H1 (cell line): ENCODE measurements around the gene HDGFL3. TPM values are rescaled to one million over a fixed set of nuclear protein-coding genes. Genes with fewer than 3 reads are reported as not detected.
A peak's percentile ranks its signal among the peaks of the same experiment; 100 is the strongest.

Experiments used
- CTCF ChIA-PET: fragments of 300-600 bp; sonication (Branson Sonifier 250); formaldehyde crosslinking; loops from one replicate; lab custom pipeline; 2021; ENCODE audit not compliant: partially characterized antibody; lab: Charles Lee
- POLR2A ChIA-PET: fragments of 300-600 bp; sonication (Branson Sonifier 250); formaldehyde crosslinking; loops from one replicate; lab custom pipeline; 2021; ENCODE audit warnings: inconsistent platforms; ENCODE audit not compliant: partially characterized antibody; lab: Charles Lee
- DNase-seq, 2 experiments: peaks; one replicate each; pipeline versions ENCODE4 v3.0.0 to v3.0.0-alpha.2; 2010 to 2022; ENCODE audit warnings: low spot score in 2 of 2, low read depth in 1 of 2, mixed read lengths in 1 of 2
- FAIRE-seq: peaks from 2 replicates; lab custom pipeline; 2011; peaks lifted over from hg19 to GRCh38; lab: Jason Lieb, UNC
- H2AFZ ChIP-seq: 2 replicates; pipeline ENCODE4 v1.8.1; 2012; ENCODE audit warnings: low read length, inconsistent platforms
- H2AK5ac ChIP-seq: 2 replicates; pipeline ENCODE4 v1.6.1; 2013; ENCODE audit warnings: low read depth, low read length
- H2BK120ac ChIP-seq: replicated peaks from 2 replicates; pipeline ENCODE3; 2013; ENCODE audit warnings: low read depth, low read length, inconsistent platforms
- H2BK12ac ChIP-seq: 2 replicates; pipeline ENCODE4 v1.6.1; 2013; ENCODE audit warnings: low read depth, low read length
- H2BK15ac ChIP-seq: 2 replicates; pipeline ENCODE4 v1.6.1; 2013; ENCODE audit warnings: low read length
- H2BK20ac ChIP-seq: 2 replicates; pipeline ENCODE4 v1.6.1; 2013; ENCODE audit warnings: low read length
- H2BK5ac ChIP-seq: 2 replicates; pipeline ENCODE4 v1.6.1; 2013; ENCODE audit warnings: low read depth, low read length
- H3K14ac ChIP-seq: 2 replicates; pipeline ENCODE4 v1.6.1; 2013; ENCODE audit warnings: inconsistent platforms; ENCODE audit not compliant: insufficient read length
- H3K18ac ChIP-seq: 2 replicates; pipeline ENCODE4 v1.6.1; 2013; ENCODE audit warnings: low read length; ENCODE audit errors: extremely low read depth
- H3K23ac ChIP-seq: 2 replicates; pipeline ENCODE4 v1.6.1; 2013; ENCODE audit warnings: inconsistent platforms; ENCODE audit not compliant: insufficient read length
- H3K23me2 ChIP-seq: 2 replicates; pipeline ENCODE4 v1.6.1; 2013; ENCODE audit warnings: low read depth, low read length
- H3K27ac ChIP-seq: 2 replicates; pipeline ENCODE4 v1.6.1; 2011; ENCODE audit warnings: low read depth, low read length, inconsistent platforms
- H3K27me3 ChIP-seq, 4 experiments: replicated peaks in 1 of 4; 1 replicate in 1 of 4; 2 replicates in 3 of 4; pipeline versions ENCODE4 v1.6.1 to v1.8.1; 2011 to 2013; ENCODE audit warnings: low read length in 3 of 4, mild to moderate bottlenecking in 3 of 4, inconsistent platforms in 2 of 4, mixed read lengths in 2 of 4, moderate library complexity in 1 of 4; ENCODE audit not compliant: control insufficient read depth in 3 of 4, insufficient read depth in 3 of 4; ENCODE audit errors: extremely low read depth in 1 of 4
- H3K36me3 ChIP-seq, 4 experiments: 2 replicates each; pipeline versions ENCODE4 v1.6.1 to v1.8.1; 2011 to 2013; ENCODE audit warnings: mild to moderate bottlenecking in 4 of 4, low read length in 3 of 4, moderate library complexity in 2 of 4, control low read depth in 1 of 4, inconsistent platforms in 1 of 4; ENCODE audit not compliant: insufficient read depth in 4 of 4, control insufficient read depth in 2 of 4
- H3K4ac ChIP-seq: replicated peaks from 2 replicates; pipeline ENCODE3; 2013; ENCODE audit warnings: low read length, low read depth, mixed read lengths, inconsistent platforms; ENCODE audit not compliant: insufficient read length
- H3K4me1 ChIP-seq, 4 experiments: replicated peaks in 1 of 4; 1 replicate in 1 of 4; 2 replicates in 3 of 4; pipeline versions ENCODE4 v1.6.1 to v1.8.1; 2011 to 2013; ENCODE audit warnings: low read length in 3 of 4, inconsistent platforms in 2 of 4, mixed read lengths in 1 of 4; ENCODE audit not compliant: insufficient read depth in 4 of 4, control insufficient read depth in 3 of 4
- H3K4me2 ChIP-seq, 2 experiments: 2 replicates each; pipeline versions ENCODE4 v1.6.1 to v1.8.1; 2011 to 2013; ENCODE audit warnings: low read depth in 2 of 2, low read length in 2 of 2, control low read depth in 1 of 2, inconsistent platforms in 1 of 2, mild to moderate bottlenecking in 1 of 2; ENCODE audit not compliant: insufficient read depth in 1 of 2
- H3K4me3 ChIP-seq, 4 experiments: fragments of 200-600, 300-600 bp in 1 of 4; sonication (generic), shearing (Covaris generic), sonication (Bioruptor Twin) in 1 of 4; 2 replicates each; pipeline versions ENCODE4 v1.5.1 to v1.8.1; 2011 to 2016; ENCODE audit warnings: low read length in 4 of 4, low read depth in 3 of 4, control low read depth in 2 of 4, inconsistent platforms in 2 of 4, mild to moderate bottlenecking in 2 of 4, mixed read lengths in 1 of 4, moderate library complexity in 1 of 4; ENCODE audit not compliant: insufficient read depth in 2 of 4; ENCODE audit errors: extremely low read depth in 1 of 4
- H3K56ac ChIP-seq: replicated peaks from 2 replicates; pipeline ENCODE3; 2013; ENCODE audit warnings: low read depth, mild to moderate bottlenecking, mixed read lengths, low read length, inconsistent platforms; ENCODE audit not compliant: insufficient read length
- H3K79me1 ChIP-seq: 2 replicates; pipeline ENCODE4 v1.6.1; 2013; ENCODE audit warnings: low read depth, low read length, control low read depth
- H3K79me2 ChIP-seq, 2 experiments: 2 replicates each; pipeline versions ENCODE4 v1.6.1 to v1.8.1; 2012 to 2013; ENCODE audit warnings: low read length in 2 of 2, mild to moderate bottlenecking in 2 of 2, inconsistent platforms in 1 of 2; ENCODE audit not compliant: insufficient read depth in 2 of 2, control insufficient read depth in 1 of 2
- H3K9ac ChIP-seq, 4 experiments: replicated peaks in 1 of 4; 1 replicate in 1 of 4; 2 replicates in 3 of 4; pipeline versions ENCODE4 v1.6.1 to v1.8.1; 2011 to 2013; ENCODE audit warnings: low read depth in 3 of 4, low read length in 3 of 4, control low read depth in 2 of 4, mild to moderate bottlenecking in 2 of 4, moderate library complexity in 2 of 4, inconsistent platforms in 1 of 4; ENCODE audit errors: extremely low read depth in 1 of 4
- H3K9me3 ChIP-seq, 2 experiments: 2 replicates each; pipeline versions ENCODE4 v1.6.1 to v1.8.1; 2012 to 2013; ENCODE audit warnings: mild to moderate bottlenecking in 2 of 2, moderate library complexity in 2 of 2, control low read depth in 1 of 2, inconsistent platforms in 1 of 2, low read depth in 1 of 2, low read length in 1 of 2, mixed read lengths in 1 of 2; ENCODE audit not compliant: insufficient read depth in 2 of 2
- H4K20me1 ChIP-seq, 2 experiments: replicated peaks in 1 of 2; 2 replicates each; pipeline versions ENCODE3 to v1.8.1; 2011 to 2013; ENCODE audit warnings: inconsistent platforms in 2 of 2, low read length in 2 of 2, mild to moderate bottlenecking in 1 of 2; ENCODE audit not compliant: insufficient read depth in 2 of 2, control insufficient read depth in 1 of 2
- H4K5ac ChIP-seq: 2 replicates; pipeline ENCODE4 v1.6.1; 2013; ENCODE audit warnings: low read length, low read depth, mixed read lengths, inconsistent platforms; ENCODE audit not compliant: insufficient read length
- H4K8ac ChIP-seq: 2 replicates; pipeline ENCODE4 v1.8.0; 2013; ENCODE audit warnings: mild to moderate bottlenecking, moderate library complexity, low read length, inconsistent platforms; ENCODE audit not compliant: insufficient read depth; ENCODE audit errors: extremely low read depth
- H4K91ac ChIP-seq: replicated peaks from 2 replicates; pipeline ENCODE3; 2013; ENCODE audit warnings: low read length, mixed read lengths, inconsistent platforms; ENCODE audit not compliant: insufficient read length
- CBX8 ChIP-seq: fragments of 300-800, 300-1000 bp; sonication (generic); IDR thresholded peaks from 2 replicates; pipeline ENCODE4 v1.7.1; 2016; ENCODE audit warnings: low read depth, low read length, borderline replicate concordance
- CEBPB ChIP-seq: IDR thresholded peaks from 2 replicates; pipeline ENCODE4 v1.6.1; 2012; ENCODE audit warnings: low read depth, low read length
- CREB1 ChIP-seq: IDR thresholded peaks from 2 replicates; pipeline ENCODE4 v1.6.1; 2012; ENCODE audit warnings: inconsistent platforms
- PHF8 ChIP-seq: fragments of 200-600 bp; sonication (generic); conservative IDR thresholded peaks from 2 replicates; pipeline ENCODE4 v1.7.1; 2012; ENCODE audit warnings: low read depth, mild to moderate bottlenecking, inconsistent platforms, low read length, moderate library complexity
- ZNF274 ChIP-seq: IDR thresholded peaks from 2 replicates; pipeline ENCODE4 v1.7.0; 2012; ENCODE audit warnings: low read length, borderline replicate concordance; ENCODE audit errors: extremely low read depth
- WGBS, 2 experiments: shearing (Covaris generic) in 1 of 2; methylation state at CpG; one replicate each; pipeline versions ENCODE4 v1.1.6 to v1.1.7; 2013 to 2015; ENCODE audit warnings: low lambda C conversion rate in 2 of 2, mixed read lengths in 2 of 2, inconsistent platforms in 1 of 2, low coverage in 1 of 2, missing lambda C conversion rate in 1 of 2; ENCODE audit not compliant: insufficient replicate concordance in 2 of 2, insufficient coverage in 1 of 2, insufficient read length in 1 of 2; ENCODE audit errors: extremely low coverage in 1 of 2, missing lambda C conversion rate in 1 of 2; 5-methylcytosine and 5-hydroxymethylcytosine counted together
- polyA plus RNA-seq, 7 experiments: library from polyadenylated mRNA; depleted of rRNA in 3 of 7; stranded (reverse) in 5 of 7; unstranded in 2 of 7; fragments of >200 nt in 5 of 7; fragments of 200-250 nt in 2 of 7; gene quantifications; 1 replicate in 5 of 7; 2 replicates in 1 of 7; 4 replicates in 1 of 7; pipeline versions ENCODE4 v1.2.1 to v1.2.3, GENCODE V29; 2011 to 2013; ENCODE audit warnings: missing spikeins in 2 of 7, mixed read lengths in 2 of 7
- total RNA-seq: library from RNA; stranded (reverse); fragmentation: NEBNext Ultra II Directional; extraction: Animal tissue kit (Norgen Biotek cat#: 25700); gene quantifications from 2 replicates; pipeline ENCODE4 v1.2.1, GENCODE V29; 2021
- TF ChIP-seq, protein P1 (sequence below): IDR thresholded peaks from 2 replicates; pipeline ENCODE4 v1.6.1; 2012; ENCODE audit warnings: low read length, inconsistent platforms
- TF ChIP-seq, protein P2 (sequence below): IDR thresholded peaks from 2 replicates; pipeline ENCODE4 v1.6.1; 2011; ENCODE audit warnings: low read length, improper control_type of control experiment
- TF ChIP-seq, protein P3 (sequence below), 3 experiments: IDR thresholded peaks; 1 replicate in 2 of 3; 2 replicates in 1 of 3; pipeline versions ENCODE4 v1.5.1 to v1.6.1; 2011; ENCODE audit warnings: low read length in 3 of 3, mild to moderate bottlenecking in 3 of 3, inconsistent platforms in 2 of 3, low read depth in 1 of 3, moderate library complexity in 1 of 3; ENCODE audit not compliant: insufficient read depth in 1 of 3; ENCODE audit errors: control extremely low read depth in 1 of 3

HDGFL3 gene
- total and polyA plus RNA-seq, 2 of the 8 experiments (the other 6 are each of a cell fraction or from before 2014, with no cell fraction given), result 14.1 to 149 TPM

DNA sequence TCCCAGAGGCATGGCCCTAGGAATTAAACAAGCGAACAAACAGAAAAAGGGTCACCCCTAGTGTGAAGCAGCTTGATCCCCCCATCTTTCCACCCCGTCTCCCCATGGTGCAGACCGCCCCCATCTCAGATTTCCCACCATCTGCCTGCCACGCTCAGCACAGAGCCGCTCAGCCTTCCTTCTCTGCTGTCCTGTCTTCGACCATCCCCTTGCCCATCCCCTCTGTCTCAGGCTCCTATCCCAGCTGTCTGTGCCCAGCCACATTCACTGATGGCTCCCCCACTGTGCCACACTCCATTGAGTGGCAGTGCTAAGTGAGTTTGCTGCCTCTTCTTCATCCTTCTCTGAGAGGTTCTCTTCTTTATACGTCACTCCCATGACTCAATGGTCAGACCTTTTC is 128.9 kb downstream of the HDGFL3 start:
- H3K18ac ChIP-seq, result no peak overlapping the region
- no peak overlapping the region for H3K23ac ChIP-seq
- no peak overlapping the region for H3K56ac ChIP-seq
- no peak overlapping the region for H2AK5ac ChIP-seq
- no peak overlapping the region for H2BK5ac ChIP-seq
- no peaks in the 10 kb centered on the region for H3K27me3 ChIP-seq
- no peak overlapping the region for H2BK15ac ChIP-seq
- no peak overlapping the region for H3K14ac ChIP-seq
- ChIA-PET POLR2A (interaction anchor here (2.3 kb wide), 1 partner anchor 12 kb away, joined by 9 read pairs; the partner anchor contains the start of gene BTBD1), CTCF (interaction anchor here (1.2 kb wide), 2 partner anchors 21 to 73 kb away, joined by 3 read pairs; no protein-coding TSS in a partner anchor)
- no peak overlapping the region for H2BK12ac ChIP-seq
- no peak overlapping the region for H3K4me3 ChIP-seq
- H3K79me1 ChIP-seq, result no peaks in the 10 kb centered on the region
- no peak overlapping the region for H2BK20ac ChIP-seq
- no peak overlapping the region for H3K4ac ChIP-seq
- no peaks in the 10 kb centered on the region for H3K23me2 ChIP-seq
- no peaks in the 10 kb centered on the region for H3K79me2 ChIP-seq
- no peak overlapping the region for H3K9ac ChIP-seq
- H4K20me1 ChIP-seq, result no peaks in the 10 kb centered on the region
- no peak for DNase-seq
- no peak overlapping the region for H3K27ac ChIP-seq
- no peaks in the 10 kb centered on the region for H3K4me1 ChIP-seq
- FAIRE-seq, result no peak
- WGBS, 2 experiments, result 91% methylated on average over 7 of the region's 7 CpGs; no CpG with 5 or more reads in 1 of the 2 experiments
- H4K91ac ChIP-seq, result no peak overlapping the region
- H3K4me2 ChIP-seq, result no peak overlapping the region
- 0 out of 2 replicates have a peak overlapping the region, but pooled peaks have one; percentile 81 for H2AFZ ChIP-seq
- H2BK120ac ChIP-seq, result no peak overlapping the region
- H4K5ac ChIP-seq, result no peak overlapping the region
- H3K36me3 ChIP-seq, result no peaks in the 10 kb centered on the region
- H4K8ac ChIP-seq, result peak overlapping the region; percentile 87
- peaks cover 7 to 8% of the 10 kb centered on the region in 2 experiments for H3K9me3 ChIP-seq
- no peak for TF ChIP-seq PHF8
- no peak for TF ChIP-seq CEBPB
- TF ChIP-seq, protein P1, sequence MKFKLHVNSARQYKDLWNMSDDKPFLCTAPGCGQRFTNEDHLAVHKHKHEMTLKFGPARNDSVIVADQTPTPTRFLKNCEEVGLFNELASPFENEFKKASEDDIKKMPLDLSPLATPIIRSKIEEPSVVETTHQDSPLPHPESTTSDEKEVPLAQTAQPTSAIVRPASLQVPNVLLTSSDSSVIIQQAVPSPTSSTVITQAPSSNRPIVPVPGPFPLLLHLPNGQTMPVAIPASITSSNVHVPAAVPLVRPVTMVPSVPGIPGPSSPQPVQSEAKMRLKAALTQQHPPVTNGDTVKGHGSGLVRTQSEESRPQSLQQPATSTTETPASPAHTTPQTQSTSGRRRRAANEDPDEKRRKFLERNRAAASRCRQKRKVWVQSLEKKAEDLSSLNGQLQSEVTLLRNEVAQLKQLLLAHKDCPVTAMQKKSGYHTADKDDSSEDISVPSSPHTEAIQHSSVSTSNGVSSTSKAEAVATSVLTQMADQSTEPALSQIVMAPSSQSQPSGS, result no peak
- TF ChIP-seq, protein P2, sequence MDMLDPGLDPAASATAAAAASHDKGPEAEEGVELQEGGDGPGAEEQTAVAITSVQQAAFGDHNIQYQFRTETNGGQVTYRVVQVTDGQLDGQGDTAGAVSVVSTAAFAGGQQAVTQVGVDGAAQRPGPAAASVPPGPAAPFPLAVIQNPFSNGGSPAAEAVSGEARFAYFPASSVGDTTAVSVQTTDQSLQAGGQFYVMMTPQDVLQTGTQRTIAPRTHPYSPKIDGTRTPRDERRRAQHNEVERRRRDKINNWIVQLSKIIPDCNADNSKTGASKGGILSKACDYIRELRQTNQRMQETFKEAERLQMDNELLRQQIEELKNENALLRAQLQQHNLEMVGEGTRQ, result no peak
- no peak for TF ChIP-seq CBX8
- TF ChIP-seq, protein P3, sequence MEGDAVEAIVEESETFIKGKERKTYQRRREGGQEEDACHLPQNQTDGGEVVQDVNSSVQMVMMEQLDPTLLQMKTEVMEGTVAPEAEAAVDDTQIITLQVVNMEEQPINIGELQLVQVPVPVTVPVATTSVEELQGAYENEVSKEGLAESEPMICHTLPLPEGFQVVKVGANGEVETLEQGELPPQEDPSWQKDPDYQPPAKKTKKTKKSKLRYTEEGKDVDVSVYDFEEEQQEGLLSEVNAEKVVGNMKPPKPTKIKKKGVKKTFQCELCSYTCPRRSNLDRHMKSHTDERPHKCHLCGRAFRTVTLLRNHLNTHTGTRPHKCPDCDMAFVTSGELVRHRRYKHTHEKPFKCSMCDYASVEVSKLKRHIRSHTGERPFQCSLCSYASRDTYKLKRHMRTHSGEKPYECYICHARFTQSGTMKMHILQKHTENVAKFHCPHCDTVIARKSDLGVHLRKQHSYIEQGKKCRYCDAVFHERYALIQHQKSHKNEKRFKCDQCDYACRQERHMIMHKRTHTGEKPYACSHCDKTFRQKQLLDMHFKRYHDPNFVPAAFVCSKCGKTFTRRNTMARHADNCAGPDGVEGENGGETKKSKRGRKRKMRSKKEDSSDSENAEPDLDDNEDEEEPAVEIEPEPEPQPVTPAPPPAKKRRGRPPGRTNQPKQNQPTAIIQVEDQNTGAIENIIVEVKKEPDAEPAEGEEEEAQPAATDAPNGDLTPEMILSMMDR (IDR thresholded peaks at IDR 0.05; ENCODE audit: control extremely low read depth in 1 of 3, insufficient read depth in 1 of 3, low read depth in 1 of 3, low read length in 3 of 3), result no peak
- TF ChIP-seq CREB1, result no peak
- no peak for TF ChIP-seq ZNF274
